ENCODE data around the gene HVCN1.

The HVCN1 gene

DNA sequence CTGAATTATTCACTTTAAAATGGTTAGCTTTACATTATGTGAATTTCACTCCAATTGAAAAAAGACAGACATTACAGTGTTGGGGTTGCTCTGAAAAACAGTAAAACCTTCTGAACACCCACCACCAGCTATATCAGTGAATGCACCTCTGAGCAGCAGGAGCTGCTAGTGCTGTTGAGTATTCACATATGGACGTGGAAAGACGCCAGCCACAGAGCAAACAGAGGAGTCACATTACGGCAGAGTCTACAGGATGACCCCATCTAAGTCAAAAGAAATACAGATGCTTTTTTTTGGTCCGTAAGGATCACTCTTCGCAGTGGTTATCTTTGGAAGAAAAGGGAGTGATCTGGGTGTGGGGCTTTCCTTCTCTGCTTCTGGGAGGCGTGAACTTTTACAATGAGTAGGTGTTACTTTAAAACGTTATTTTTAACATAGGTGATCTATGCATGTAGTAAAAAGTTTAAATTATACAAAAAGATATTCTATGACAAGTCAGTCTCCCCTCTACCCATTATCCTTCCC is 4.5 kb downstream of the HVCN1 start:
- H3K4me3 ChIP-seq (ENCODE audit: low read depth, low read length, poor library complexity, severe bottlenecking) = no peak overlapping the region
- H3K27me3 ChIP-seq (ENCODE audit: insufficient read depth, low read length) = no peaks in the 10 kb centered on the region
- TF ChIP-seq, protein P1, sequence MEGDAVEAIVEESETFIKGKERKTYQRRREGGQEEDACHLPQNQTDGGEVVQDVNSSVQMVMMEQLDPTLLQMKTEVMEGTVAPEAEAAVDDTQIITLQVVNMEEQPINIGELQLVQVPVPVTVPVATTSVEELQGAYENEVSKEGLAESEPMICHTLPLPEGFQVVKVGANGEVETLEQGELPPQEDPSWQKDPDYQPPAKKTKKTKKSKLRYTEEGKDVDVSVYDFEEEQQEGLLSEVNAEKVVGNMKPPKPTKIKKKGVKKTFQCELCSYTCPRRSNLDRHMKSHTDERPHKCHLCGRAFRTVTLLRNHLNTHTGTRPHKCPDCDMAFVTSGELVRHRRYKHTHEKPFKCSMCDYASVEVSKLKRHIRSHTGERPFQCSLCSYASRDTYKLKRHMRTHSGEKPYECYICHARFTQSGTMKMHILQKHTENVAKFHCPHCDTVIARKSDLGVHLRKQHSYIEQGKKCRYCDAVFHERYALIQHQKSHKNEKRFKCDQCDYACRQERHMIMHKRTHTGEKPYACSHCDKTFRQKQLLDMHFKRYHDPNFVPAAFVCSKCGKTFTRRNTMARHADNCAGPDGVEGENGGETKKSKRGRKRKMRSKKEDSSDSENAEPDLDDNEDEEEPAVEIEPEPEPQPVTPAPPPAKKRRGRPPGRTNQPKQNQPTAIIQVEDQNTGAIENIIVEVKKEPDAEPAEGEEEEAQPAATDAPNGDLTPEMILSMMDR (IDR thresholded peaks at IDR 0.05; ENCODE audit: low read length) = no peak
- TF ChIP-seq EZH2 (IDR thresholded peaks at IDR 0.05; ENCODE audit: borderline replicate concordance, low read length) = no peak
- no peaks in the 10 kb centered on the region for H3K9me2 ChIP-seq (ENCODE audit: low read depth, low read length)
- no peak overlapping the region for H2AFZ ChIP-seq (ENCODE audit: low read length)
- H3K9ac ChIP-seq (ENCODE audit: low read length) = no peak overlapping the region
- peaks cover 61% of the 10 kb centered on the region for H3K4me1 ChIP-seq (ENCODE audit: insufficient read depth, low read length, severe bottlenecking)
- no peaks in the 10 kb centered on the region for H3K79me2 ChIP-seq (ENCODE audit: insufficient read depth, low read length)
- H3K4me2 ChIP-seq (ENCODE audit: low read length) = no peak overlapping the region
- H3F3A ChIP-seq (ENCODE audit: insufficient read depth, low read length) = no peaks in the 10 kb centered on the region
- H4K20me1 ChIP-seq (ENCODE audit: insufficient read depth, low read length) = no peaks in the 10 kb centered on the region
- no peak overlapping the region for H3K27ac ChIP-seq (ENCODE audit: low read depth, low read length, poor library complexity, severe bottlenecking)
- H3K9me3 ChIP-seq (ENCODE audit: low read length) = no peaks in the 10 kb centered on the region
- peaks cover 37% of the 10 kb centered on the region for H3K36me3 ChIP-seq (ENCODE audit: insufficient read depth, low read length)

DNA sequence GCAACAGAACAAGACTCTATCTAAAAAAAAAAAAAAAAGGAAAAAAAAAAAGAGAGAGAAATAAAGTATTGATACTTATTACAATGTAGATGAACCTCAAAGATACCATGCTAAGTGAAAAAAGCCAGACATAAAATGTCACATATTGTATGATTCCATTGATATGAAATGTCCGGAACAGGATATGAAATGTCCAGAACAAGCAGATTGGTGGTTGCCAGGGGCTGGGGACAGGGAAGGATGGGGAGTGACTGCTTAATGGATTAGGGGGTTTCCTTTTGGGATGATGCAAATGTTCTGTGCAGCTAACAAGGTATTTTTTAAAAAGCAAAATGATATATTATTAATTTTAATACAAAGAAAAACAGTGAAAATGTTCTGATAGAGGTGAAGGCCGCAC is 5.0 kb downstream of the HVCN1 start:
- TF ChIP-seq, protein P1 (IDR thresholded peaks at IDR 0.05; ENCODE audit: low read length) = no peak
- no peak for TF ChIP-seq EZH2 (IDR thresholded peaks at IDR 0.05; ENCODE audit: borderline replicate concordance, low read length)

DNA sequence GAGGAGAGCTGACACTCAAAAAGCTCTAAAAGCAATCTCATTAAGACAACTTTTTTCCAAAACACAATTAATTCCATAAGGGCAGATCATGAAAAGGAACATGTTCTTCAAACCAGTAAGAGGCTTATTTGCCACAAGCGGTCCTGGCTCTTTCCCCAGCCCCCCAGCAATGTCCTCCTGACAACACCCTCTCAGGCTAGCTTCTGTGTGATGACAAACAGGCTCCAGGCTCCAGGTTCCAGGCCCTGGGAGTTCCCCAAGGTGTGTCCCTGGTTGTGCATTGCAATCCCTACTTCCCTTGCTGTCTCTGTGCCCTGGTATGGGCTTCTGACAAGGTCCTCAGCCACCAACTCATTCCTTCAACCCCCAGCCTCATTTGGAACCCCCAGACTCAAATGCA is 8.9 kb downstream of the HVCN1 start:
- Histone ChIP-seq H3K27me3 (ENCODE audit: insufficient read depth, low read length) (no peaks in the 10 kb centered on the region), H3K9me3 (ENCODE audit: low read length) (no peaks in the 10 kb centered on the region), H3K4me3 (ENCODE audit: low read depth, low read length, poor library complexity, severe bottlenecking) (no peak overlapping the region), H3F3A (ENCODE audit: insufficient read depth, low read length) (no peaks in the 10 kb centered on the region; the same call in 1 of the 2 replicates), H3K9ac (ENCODE audit: low read length) (no peak overlapping the region), H2AFZ (ENCODE audit: low read length) (no peak overlapping the region), H3K36me3 (ENCODE audit: insufficient read depth, low read length) (peaks cover 32% of the 10 kb centered on the region), H3K79me2 (ENCODE audit: insufficient read depth, low read length) (no peaks in the 10 kb centered on the region), H3K4me2 (ENCODE audit: low read length) (no peak overlapping the region), H4K20me1 (ENCODE audit: insufficient read depth, low read length) (no peaks in the 10 kb centered on the region), H3K4me1 (ENCODE audit: insufficient read depth, low read length, severe bottlenecking) (peaks cover 52% of the 10 kb centered on the region), H3K9me2 (ENCODE audit: low read depth, low read length) (no peaks in the 10 kb centered on the region), H3K27ac (ENCODE audit: low read depth, low read length, poor library complexity, severe bottlenecking) (peak overlapping the region; percentile 93)
- TF ChIP-seq, protein P1 (IDR thresholded peaks at IDR 0.05; ENCODE audit: low read length) = no peak
- TF ChIP-seq EZH2 (IDR thresholded peaks at IDR 0.05; ENCODE audit: borderline replicate concordance, low read length) = no peak

More for the DNA sequence above, 5.0 kb downstream of the HVCN1 start:
- H3K9ac ChIP-seq (ENCODE audit: low read length) = no peak overlapping the region
- peaks cover 37% of the 10 kb centered on the region for H3K36me3 ChIP-seq (ENCODE audit: insufficient read depth, low read length)
- H3K27me3 ChIP-seq (ENCODE audit: insufficient read depth, low read length) = no peaks in the 10 kb centered on the region
- H2AFZ ChIP-seq (ENCODE audit: low read length) = no peak overlapping the region
- H4K20me1 ChIP-seq (ENCODE audit: insufficient read depth, low read length) = no peaks in the 10 kb centered on the region
- H3K4me2 ChIP-seq (ENCODE audit: low read length) = no peak overlapping the region
- no peak overlapping the region for H3K27ac ChIP-seq (ENCODE audit: low read depth, low read length, poor library complexity, severe bottlenecking)
- H3K4me3 ChIP-seq (ENCODE audit: low read depth, low read length, poor library complexity, severe bottlenecking) = no peak overlapping the region
- H3K9me3 ChIP-seq (ENCODE audit: low read length) = no peaks in the 10 kb centered on the region
- no peaks in the 10 kb centered on the region for H3K79me2 ChIP-seq (ENCODE audit: insufficient read depth, low read length)
- no peaks in the 10 kb centered on the region for H3K9me2 ChIP-seq (ENCODE audit: low read depth, low read length)
- no peaks in the 10 kb centered on the region for H3F3A ChIP-seq (ENCODE audit: insufficient read depth, low read length)
- H3K4me1 ChIP-seq (ENCODE audit: insufficient read depth, low read length, severe bottlenecking) = peaks cover 62% of the 10 kb centered on the region
